ENCODE measurements around the gene TUBA3E.
"Not testable (repeated sequence)": the region's sequence is repeated elsewhere in the genome, so short reads cannot be mapped to it uniquely, and the experiment has no call there.

- not testable (repeated sequence) for TF ChIP-seq POLR2A, CTCF (IDR thresholded peaks at IDR 0.05)
Measured at GRCh38 chr2:130219147-130219546, 20.9 kb upstream of the TUBA3E start.

All from ovary (tissue), 3 donors.